NOMO-1 treated with DMSO at 0.1 percent for 48 hours (cell line): ENCODE results near the gene GLTP.

Experiments
- DNase-seq: peaks from one replicate; lab custom pipeline; 2025; ENCODE audit not compliant: unreplicated experiment; lab: John Stamatoyannopoulos, UW

GLTP gene

GRCh38 chr12:109844983-109845823, 35.1 kb downstream of the GLTP start:
- DNase-seq = peak; percentile 71

- DNase-seq = no peak
Measured at GRCh38 chr12:109844091-109844490, 36.2 kb downstream of the GLTP start.

- no peak for DNase-seq
Measured at GRCh38 chr12:109842021-109842420, 38.3 kb downstream of the GLTP start.

GRCh38 chr12:109841356-109841755, 39.0 kb downstream of the GLTP start:
- DNase-seq = no peak

- DNase-seq = no peak
Measured at GRCh38 chr12:109840305-109841074, 39.9 kb downstream of the GLTP start.

GRCh38 chr12:109839444-109839843, 40.9 kb downstream of the GLTP start:
- DNase-seq = no peak

- DNase-seq = no peak
Measured at GRCh38 chr12:109836916-109837315, 43.4 kb downstream of the GLTP start.

- DNase-seq = no peak
Measured at GRCh38 chr12:109835827-109836226, 44.5 kb downstream of the GLTP start.

- no peak for DNase-seq
Measured at GRCh38 chr12:109833307-109834189, 46.8 kb downstream of the GLTP start, which contains the start of gene TRPV4. Gene TRPV4, minus strand, starts transcription at chr12:109833398. Its CDS starts 18,602 bp downstream, at chr12:109814796.

GRCh38 chr12:109832541-109833306, 47.6 kb downstream of the GLTP start:
- no peak for DNase-seq

GRCh38 chr12:109831929-109832328, 48.4 kb downstream of the GLTP start:
- no peak for DNase-seq

GRCh38 chr12:109831365-109831764, 49.0 kb downstream of the GLTP start:
- DNase-seq = no peak

- no peak for DNase-seq
Measured at GRCh38 chr12:109830718-109831117, 49.6 kb downstream of the GLTP start.

- no peak for DNase-seq
Measured at GRCh38 chr12:109830267-109830666, 50.1 kb downstream of the GLTP start.

GRCh38 chr12:109829667-109830066, 50.7 kb downstream of the GLTP start:
- no peak for DNase-seq

GRCh38 chr12:109828754-109829511, 51.4 kb downstream of the GLTP start:
- DNase-seq = no peak

GRCh38 chr12:109827566-109828550, 52.5 kb downstream of the GLTP start:
- DNase-seq = peak; percentile 80

- no peak for DNase-seq
Measured at GRCh38 chr12:109827080-109827479, 53.3 kb downstream of the GLTP start.
